H9 (cell line): Measurements from ENCODE around the gene HTT-AS. TPM values are rescaled to one million over a fixed set of nuclear protein-coding genes. Genes with fewer than 3 reads are reported as not detected.

Experiments used
- DNase-seq: peaks from one replicate; pipeline ENCODE4 v3.0.0-alpha.2; 2017
- H2AFZ ChIP-seq: one replicate; pipeline ENCODE4 v1.6.1; 2013; ENCODE audit warnings: mild to moderate bottlenecking, low read length, control low read depth, moderate library complexity
- H2AK5ac ChIP-seq: 2 replicates; pipeline ENCODE4 v1.6.1; 2013; ENCODE audit warnings: low read length, control low read depth, mixed read lengths; ENCODE audit not compliant: insufficient read length
- H2BK120ac ChIP-seq: one replicate; pipeline ENCODE4 v1.6.1; 2013; ENCODE audit warnings: low read depth, mild to moderate bottlenecking, low read length, control low read depth, inconsistent platforms; ENCODE audit not compliant: poor library complexity, severe bottlenecking
- H2BK12ac ChIP-seq: 2 replicates; pipeline ENCODE4 v1.6.1; 2013; ENCODE audit warnings: low read length, control low read depth, mixed read lengths, low read depth; ENCODE audit not compliant: insufficient read length
- H2BK15ac ChIP-seq: 2 replicates; pipeline ENCODE4 v1.6.1; 2013; ENCODE audit warnings: low read depth, low read length, control low read depth
- H2BK20ac ChIP-seq: one replicate; pipeline ENCODE4 v1.6.1; 2013; ENCODE audit warnings: low read depth, mild to moderate bottlenecking, low read length, control low read depth, inconsistent platforms; ENCODE audit not compliant: poor library complexity, severe bottlenecking
- H2BK5ac ChIP-seq: 2 replicates; pipeline ENCODE4 v1.6.1; 2013; ENCODE audit warnings: low read length, control low read depth, mixed read lengths; ENCODE audit not compliant: insufficient read length
- H3K14ac ChIP-seq: 2 replicates; pipeline ENCODE4 v1.6.1; 2013; ENCODE audit warnings: low read length, control low read depth; ENCODE audit not compliant: insufficient read depth
- H3K18ac ChIP-seq: 2 replicates; pipeline ENCODE4 v1.6.1; 2013; ENCODE audit warnings: low read depth, mild to moderate bottlenecking, mixed read lengths, low read length, control low read depth; ENCODE audit not compliant: insufficient read length
- H3K23ac ChIP-seq: 2 replicates; pipeline ENCODE4 v1.6.1; 2013; ENCODE audit warnings: low read length, control low read depth, mixed read lengths, low read depth; ENCODE audit not compliant: insufficient read length
- H3K23me2 ChIP-seq: 2 replicates; pipeline ENCODE4 v1.6.1; 2013; ENCODE audit warnings: low read depth, mild to moderate bottlenecking, mixed read lengths, low read length, control low read depth; ENCODE audit not compliant: insufficient read length, poor library complexity, severe bottlenecking
- H3K27ac ChIP-seq: 2 replicates; pipeline ENCODE4 v1.5.1; 2013; ENCODE audit warnings: low read length, control low read depth, mixed read lengths, low read depth; ENCODE audit not compliant: insufficient read length
- H3K27me3 ChIP-seq: 2 replicates; pipeline ENCODE4 v1.6.1; 2013; ENCODE audit warnings: low read length, control low read depth, inconsistent platforms; ENCODE audit not compliant: insufficient read depth
- H3K4ac ChIP-seq: 2 replicates; pipeline ENCODE4 v1.6.1; 2013; ENCODE audit warnings: low read depth, mild to moderate bottlenecking, control low read depth, inconsistent platforms, low read length, moderate library complexity
- H3K4me1 ChIP-seq: 2 replicates; pipeline ENCODE4 v1.6.1; 2013; ENCODE audit warnings: low read length, control low read depth, inconsistent platforms; ENCODE audit not compliant: insufficient read depth
- H3K4me2 ChIP-seq: 2 replicates; pipeline ENCODE4 v1.6.1; 2013; ENCODE audit warnings: low read length, control low read depth, mixed read lengths; ENCODE audit not compliant: insufficient read length, insufficient read depth
- H3K56ac ChIP-seq: 2 replicates; pipeline ENCODE4 v1.6.1; 2013; ENCODE audit warnings: low read depth, mild to moderate bottlenecking, mixed read lengths, low read length, control low read depth; ENCODE audit not compliant: insufficient read length
- H3K79me1 ChIP-seq: 2 replicates; pipeline ENCODE4 v1.6.1; 2013; ENCODE audit warnings: low read depth, mild to moderate bottlenecking, moderate library complexity, low read length, control low read depth, inconsistent platforms; ENCODE audit not compliant: insufficient read depth, poor library complexity, severe bottlenecking
- H3K79me2 ChIP-seq: 2 replicates; pipeline ENCODE4 v1.6.1; 2013; ENCODE audit warnings: low read length, control low read depth, inconsistent platforms; ENCODE audit not compliant: insufficient read depth
- H3K9ac ChIP-seq: 2 replicates; pipeline ENCODE4 v1.6.1; 2013; ENCODE audit warnings: low read length, control low read depth, mixed read lengths; ENCODE audit not compliant: insufficient read length; ENCODE audit errors: extremely low read depth
- H3K9me3 ChIP-seq: one replicate; pipeline ENCODE4 v1.6.1; 2013; ENCODE audit warnings: low read depth, low read length, inconsistent platforms; ENCODE audit not compliant: control insufficient read depth
- H3T11ph ChIP-seq: one replicate; pipeline ENCODE4 v1.6.1; 2013; ENCODE audit warnings: mild to moderate bottlenecking, low read length, control low read depth, inconsistent platforms
- H4K20me1 ChIP-seq: one replicate; pipeline ENCODE4 v1.6.1; 2013; ENCODE audit not compliant: control insufficient read depth, insufficient read length, insufficient read depth
- H4K5ac ChIP-seq: 2 replicates; pipeline ENCODE4 v1.6.1; 2013; ENCODE audit warnings: low read depth, mild to moderate bottlenecking, mixed read lengths, low read length, control low read depth; ENCODE audit not compliant: insufficient read length
- H4K8ac ChIP-seq: replicated peaks from 2 replicates; pipeline ENCODE4 v1.6.1; 2013; ENCODE audit warnings: low read length, control low read depth, mixed read lengths, low read depth; ENCODE audit not compliant: insufficient read length
- H4K91ac ChIP-seq: 2 replicates; pipeline ENCODE4 v1.6.1; 2013; ENCODE audit warnings: low read depth, mild to moderate bottlenecking, moderate library complexity, mixed read lengths, low read length, control low read depth; ENCODE audit not compliant: insufficient read length
- H3K27ac Mint-ChIP-seq, 3 experiments: 2 replicates in 2 of 3; 3 replicates in 1 of 3; pipeline ENCODE4 v1.8.0; 2020 to 2021; ENCODE audit warnings: mixed read lengths in 3 of 3, mild to moderate bottlenecking in 1 of 3, moderate library complexity in 1 of 3
- H3K27me3 Mint-ChIP-seq: 2 replicates; pipeline ENCODE4 v1.8.0; 2021; ENCODE audit warnings: low read depth, mild to moderate bottlenecking, moderate library complexity, mixed read lengths
- H3K36me3 Mint-ChIP-seq, 3 experiments: 2 replicates in 2 of 3; 3 replicates in 1 of 3; pipeline ENCODE4 v1.8.0; 2020 to 2021; ENCODE audit warnings: low read depth in 3 of 3, mixed read lengths in 3 of 3; ENCODE audit not compliant: insufficient read depth in 1 of 3
- H3K4me1 Mint-ChIP-seq, 2 experiments: 2 replicates each; pipeline ENCODE4 v1.8.0; 2020; ENCODE audit warnings: mixed read lengths in 2 of 2
- H3K4me3 Mint-ChIP-seq, 2 experiments: 2 replicates in 1 of 2; 3 replicates in 1 of 2; pipeline ENCODE4 v1.8.0; 2020 to 2021; ENCODE audit warnings: mild to moderate bottlenecking in 2 of 2, mixed read lengths in 2 of 2, moderate library complexity in 1 of 2
- H3K9me3 Mint-ChIP-seq, 2 experiments: 2 replicates in 1 of 2; 3 replicates in 1 of 2; pipeline ENCODE4 v1.8.0; 2020; ENCODE audit warnings: mild to moderate bottlenecking in 2 of 2, mixed read lengths in 2 of 2, moderate library complexity in 1 of 2
- CTCF ChIP-seq: fragments of 200-600 bp; sonication (generic); conservative IDR thresholded peaks from 3 replicates; pipeline ENCODE4 v1.8.0; 2021; ENCODE audit warnings: antibody characterized with exemption, mild to moderate bottlenecking
- WGBS: extraction: QIAGEN DNeasy Blood & Tissue Kit; methylation state at CpG from one replicate; pipeline ENCODE4 v1.1.7; 2013; ENCODE audit warnings: missing lambda C conversion rate, low lambda C conversion rate, mixed read lengths; ENCODE audit not compliant: insufficient read length; ENCODE audit errors: extremely low coverage; 5-methylcytosine and 5-hydroxymethylcytosine counted together
- total RNA-seq: library from RNA; stranded (reverse); gene quantifications from 2 replicates; pipeline ENCODE4 v1.2.1, GENCODE V29; 2021

HTT-AS gene
- total RNA-seq, 1 experiment from 2014 or later = not detected

- Histone ChIP-seq H3K4me2 (no peak overlapping the region), H3K27me3 (no peaks in the 10 kb centered on the region; the same call in 1 of the 2 replicates), H3K18ac (no peak overlapping the region), H3K9me3 (no peaks in the 10 kb centered on the region), H3T11ph (no peak overlapping the region), H3K79me2 (no peaks in the 10 kb centered on the region), H3K79me1 (no peaks in the 10 kb centered on the region), H3K4ac (no peak overlapping the region), H2AK5ac (no peak overlapping the region), H2BK15ac (no peak overlapping the region), H2BK120ac (no peak overlapping the region), H2BK20ac (no peak overlapping the region), H4K20me1 (no peaks in the 10 kb centered on the region), H4K5ac (no peak overlapping the region), H3K23me2 (no peaks in the 10 kb centered on the region), H3K23ac (no peak overlapping the region), H2BK12ac (no peak overlapping the region), H4K91ac (no peak overlapping the region), H3K4me1 (0 out of 2 replicates have a peak, but pooled peaks cover 3% of the 10 kb centered on the region), H3K9ac (no peak overlapping the region), H3K56ac (no peak overlapping the region), H2BK5ac (no peak overlapping the region), H4K8ac (no peak overlapping the region), H2AFZ (no peak overlapping the region), H3K27ac (no peak overlapping the region), H3K14ac (no peak overlapping the region)
- H3K4me1 Mint-ChIP-seq = peaks cover 9 to 10% of the 10 kb centered on the region in 2 experiments
- no peak for TF ChIP-seq CTCF
- no peak overlapping the region for H3K4me3 Mint-ChIP-seq
- peak overlapping the region in 1 of 3 experiments; percentile 15; a peak in 1 of 7 replicates for H3K27ac Mint-ChIP-seq
- peaks cover 2 to 3% of the 10 kb centered on the region in 2 experiments; a peak in 2 of 5 replicates for H3K9me3 Mint-ChIP-seq
- no peak for DNase-seq
- H3K27me3 Mint-ChIP-seq = no peaks in the 10 kb centered on the region
- H3K36me3 Mint-ChIP-seq = peaks cover 64 to 95% (median 89%) of the 10 kb centered on the region in 3 experiments
- no CpG with 5 or more reads among the region's 15 CpGs for WGBS
These were observed 41.4 kb upstream of the HTT-AS start for GRCh38 chr4:3115637-3116270.
